ENCODE measurements around the gene SSH2.
"Not testable (repeated sequence)": the region's sequence is repeated elsewhere in the genome, so short reads cannot be mapped to it uniquely, and the experiment has no call there.

Gene SSH2

DNA sequence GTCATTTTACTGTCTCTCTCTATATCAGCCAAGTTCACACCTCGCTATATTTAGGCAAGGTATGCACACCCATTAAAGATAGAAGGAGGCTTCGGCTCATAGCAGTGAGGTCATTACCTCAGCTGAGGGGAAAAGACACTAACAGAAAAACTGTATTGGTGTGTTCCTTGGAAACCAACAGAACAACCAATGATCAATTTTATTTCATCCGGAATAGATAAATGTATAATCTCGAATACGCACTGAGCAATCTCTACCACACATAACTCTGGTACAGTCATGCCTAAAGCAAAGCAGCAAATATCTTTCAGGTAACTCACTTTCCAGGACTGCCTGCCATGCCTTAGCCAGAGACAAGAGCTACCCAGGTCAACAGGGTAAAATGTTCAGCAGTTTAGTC is 197.4 kb downstream of the SSH2 start:
- TF ChIP-seq, protein P1, sequence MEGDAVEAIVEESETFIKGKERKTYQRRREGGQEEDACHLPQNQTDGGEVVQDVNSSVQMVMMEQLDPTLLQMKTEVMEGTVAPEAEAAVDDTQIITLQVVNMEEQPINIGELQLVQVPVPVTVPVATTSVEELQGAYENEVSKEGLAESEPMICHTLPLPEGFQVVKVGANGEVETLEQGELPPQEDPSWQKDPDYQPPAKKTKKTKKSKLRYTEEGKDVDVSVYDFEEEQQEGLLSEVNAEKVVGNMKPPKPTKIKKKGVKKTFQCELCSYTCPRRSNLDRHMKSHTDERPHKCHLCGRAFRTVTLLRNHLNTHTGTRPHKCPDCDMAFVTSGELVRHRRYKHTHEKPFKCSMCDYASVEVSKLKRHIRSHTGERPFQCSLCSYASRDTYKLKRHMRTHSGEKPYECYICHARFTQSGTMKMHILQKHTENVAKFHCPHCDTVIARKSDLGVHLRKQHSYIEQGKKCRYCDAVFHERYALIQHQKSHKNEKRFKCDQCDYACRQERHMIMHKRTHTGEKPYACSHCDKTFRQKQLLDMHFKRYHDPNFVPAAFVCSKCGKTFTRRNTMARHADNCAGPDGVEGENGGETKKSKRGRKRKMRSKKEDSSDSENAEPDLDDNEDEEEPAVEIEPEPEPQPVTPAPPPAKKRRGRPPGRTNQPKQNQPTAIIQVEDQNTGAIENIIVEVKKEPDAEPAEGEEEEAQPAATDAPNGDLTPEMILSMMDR (conservative IDR thresholded peaks at IDR 0.05; ENCODE audit: control insufficient read depth, insufficient read depth, low read depth, low read length): no peak
- DNase-seq (ENCODE audit: low read depth): no peak
- H3K4me3 ChIP-seq (ENCODE audit: control insufficient read depth, low read depth, low read length): no peak overlapping the region

DNA sequence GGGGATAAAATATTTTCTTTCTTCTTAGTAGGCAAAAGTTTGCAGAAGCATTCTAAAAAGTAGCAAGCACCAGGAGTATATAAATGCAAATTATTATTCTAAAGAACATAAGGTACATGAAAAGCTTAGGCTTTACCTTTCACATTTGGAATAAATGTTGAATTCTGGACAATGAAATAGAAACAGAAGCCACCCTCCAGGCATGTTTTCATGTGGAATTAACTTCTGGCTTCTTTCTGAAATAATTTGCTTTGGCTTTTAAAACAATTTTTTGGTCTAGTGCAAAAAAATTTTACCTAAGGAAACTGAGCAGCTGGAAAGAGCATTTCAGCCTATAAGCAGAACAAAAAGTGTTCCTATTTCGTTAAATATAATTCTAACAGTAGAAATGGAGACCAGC is 197.8 kb downstream of the SSH2 start:
- TF ChIP-seq, protein P1 (conservative IDR thresholded peaks at IDR 0.05; ENCODE audit: control insufficient read depth, insufficient read depth, low read depth, low read length): no peak
- H3K4me3 ChIP-seq (ENCODE audit: control insufficient read depth, low read depth, low read length): no peak overlapping the region
- DNase-seq (ENCODE audit: low read depth): no peak

DNA sequence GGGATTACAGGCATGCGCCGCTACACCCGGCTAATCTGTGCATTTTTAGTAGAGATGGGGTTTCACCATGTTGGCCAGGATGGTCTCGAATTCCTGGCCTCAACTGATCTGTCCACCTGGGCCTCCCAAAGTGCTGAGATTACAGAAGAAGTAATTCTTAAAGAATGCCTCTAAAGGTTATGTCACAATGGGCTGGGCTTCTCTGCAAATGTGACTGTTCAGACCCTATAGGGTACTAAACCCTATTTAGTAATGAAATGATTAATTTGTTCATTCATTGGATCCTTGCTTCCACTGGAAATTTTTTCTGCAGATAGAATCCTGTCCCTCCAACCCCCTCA is 198.5 kb downstream of the SSH2 start:
- no peak for DNase-seq (ENCODE audit: low read depth)
- no peak overlapping the region for H3K4me3 ChIP-seq (ENCODE audit: control insufficient read depth, low read depth, low read length)
- TF ChIP-seq, protein P1 (conservative IDR thresholded peaks at IDR 0.05; ENCODE audit: control insufficient read depth, insufficient read depth, low read depth, low read length): no peak

DNA sequence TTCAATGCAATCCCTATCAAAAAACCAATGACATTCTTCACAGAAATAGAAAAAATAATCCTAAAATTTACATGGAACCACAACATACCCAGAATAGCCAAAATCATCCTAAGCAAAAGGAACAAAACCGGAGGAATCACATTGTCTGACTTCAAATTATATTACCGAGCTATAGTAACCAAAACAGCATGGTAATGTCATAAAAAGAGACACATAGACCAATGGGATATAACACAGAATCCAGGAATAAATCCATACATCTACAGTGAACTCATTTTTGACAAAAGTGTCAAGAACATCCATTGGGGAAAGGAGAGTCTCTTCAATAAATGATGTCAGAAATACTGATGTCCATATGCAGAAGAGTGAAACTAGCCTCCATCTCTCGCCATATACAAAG is 201.5 kb downstream of the SSH2 start:
- H3K4me3 ChIP-seq (ENCODE audit: control insufficient read depth, low read depth, low read length): no peak overlapping the region
- TF ChIP-seq, protein P1 (conservative IDR thresholded peaks at IDR 0.05; ENCODE audit: control insufficient read depth, insufficient read depth, low read depth, low read length): no peak
- no peak for DNase-seq (ENCODE audit: low read depth)

DNA sequence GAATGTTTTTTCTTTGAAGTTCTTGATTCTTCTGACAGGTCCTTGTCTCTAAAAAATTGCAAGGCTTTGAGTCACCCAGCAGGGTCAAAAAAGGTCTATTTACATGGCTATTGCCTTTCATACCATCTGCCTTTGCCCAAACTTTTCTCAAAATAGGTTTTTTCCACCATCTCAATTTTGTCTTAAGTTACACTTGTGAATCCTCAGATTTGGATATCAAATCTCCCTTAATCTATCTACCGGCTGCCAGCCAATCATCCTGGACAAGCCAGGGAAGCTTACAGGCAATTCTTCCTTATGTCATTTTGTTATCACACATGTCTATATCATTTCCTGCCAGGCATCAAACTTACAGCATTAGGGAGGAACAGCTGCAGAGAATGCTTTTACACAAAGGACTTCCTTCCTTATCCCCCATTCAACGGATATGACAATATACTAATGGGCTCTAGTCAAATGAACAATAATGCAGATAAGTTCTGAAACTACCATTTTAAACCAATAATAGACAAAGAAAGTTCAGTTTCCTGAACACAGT is 203.2 kb downstream of the SSH2 start:
- peak; percentile 22 for DNase-seq (ENCODE audit: low read depth)
- H3K4me3 ChIP-seq (ENCODE audit: control insufficient read depth, low read depth, low read length): no peak overlapping the region
- TF ChIP-seq, protein P1 (conservative IDR thresholded peaks at IDR 0.05; ENCODE audit: control insufficient read depth, insufficient read depth, low read depth, low read length): no peak

DNA sequence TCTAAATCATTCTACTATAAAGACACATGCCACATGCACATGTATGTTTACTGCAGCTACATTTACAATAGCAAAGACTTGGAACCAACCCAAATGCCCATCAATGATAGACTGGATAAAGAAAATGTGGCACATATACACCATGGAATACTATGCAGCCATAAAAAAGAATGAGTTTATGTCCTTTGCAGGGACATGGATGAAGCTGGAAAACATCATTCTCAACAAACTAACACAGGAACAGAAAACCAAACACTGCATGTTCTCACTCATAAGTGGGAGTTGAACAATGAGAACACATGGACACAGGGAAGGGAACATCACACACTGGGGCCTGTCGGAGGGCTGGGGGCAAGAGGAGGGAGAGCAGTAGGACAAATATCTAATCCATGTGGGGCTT is 204.6 kb downstream of the SSH2 start:
- H3K4me3 ChIP-seq (ENCODE audit: control insufficient read depth, low read depth, low read length); DNase-seq (ENCODE audit: low read depth): not testable (repeated sequence)

DNA sequence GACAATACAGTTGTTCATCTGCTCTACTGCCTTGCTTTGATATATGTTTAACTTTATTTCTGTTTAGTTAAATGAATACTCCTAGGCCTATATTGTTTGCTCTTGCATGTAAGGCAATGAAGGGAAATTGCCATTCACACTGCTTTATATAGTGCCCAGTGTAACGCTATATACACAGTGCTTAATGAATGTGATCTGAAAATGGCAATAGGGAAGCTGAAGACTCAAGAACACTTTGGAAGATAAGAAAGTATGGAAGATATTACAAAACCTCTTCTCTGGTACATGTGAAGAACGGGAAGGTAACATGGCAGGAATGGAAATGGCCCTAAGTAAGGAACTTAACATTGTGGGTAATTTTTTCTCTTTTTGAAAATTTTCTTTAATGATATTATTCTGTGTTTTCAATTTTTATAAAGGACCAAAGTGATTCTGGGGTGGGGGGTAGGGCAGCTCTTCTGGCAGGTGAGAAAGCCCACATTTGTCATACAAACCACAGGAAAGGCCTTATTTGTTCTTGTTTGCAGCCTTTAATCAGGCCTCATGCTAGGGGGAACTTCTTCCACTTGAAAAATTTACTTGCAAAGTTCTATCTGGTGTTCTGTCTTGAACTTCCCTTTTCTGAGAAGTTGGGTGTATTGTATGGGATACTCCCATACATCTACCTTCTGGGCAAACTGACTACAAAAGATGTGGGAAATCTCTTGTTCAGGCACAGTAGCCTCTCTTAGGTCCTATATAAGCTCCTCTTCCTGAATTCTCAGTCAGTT is 206.6 kb downstream of the SSH2 start:
- no peak overlapping the region for H3K4me3 ChIP-seq (ENCODE audit: control insufficient read depth, low read depth, low read length)
- no peak for DNase-seq (ENCODE audit: low read depth)
- TF ChIP-seq, protein P1 (conservative IDR thresholded peaks at IDR 0.05; ENCODE audit: control insufficient read depth, insufficient read depth, low read depth, low read length): no peak
